ENCODE data around the gene GRWD1. TPM values are rescaled to one million over a fixed set of nuclear protein-coding genes. Genes with fewer than 3 reads are reported as not detected.

GRWD1 gene
- total RNA-seq, 4 donors from 2014 or later: 19.5 to 90.5 (median 31.5) TPM

DNA sequence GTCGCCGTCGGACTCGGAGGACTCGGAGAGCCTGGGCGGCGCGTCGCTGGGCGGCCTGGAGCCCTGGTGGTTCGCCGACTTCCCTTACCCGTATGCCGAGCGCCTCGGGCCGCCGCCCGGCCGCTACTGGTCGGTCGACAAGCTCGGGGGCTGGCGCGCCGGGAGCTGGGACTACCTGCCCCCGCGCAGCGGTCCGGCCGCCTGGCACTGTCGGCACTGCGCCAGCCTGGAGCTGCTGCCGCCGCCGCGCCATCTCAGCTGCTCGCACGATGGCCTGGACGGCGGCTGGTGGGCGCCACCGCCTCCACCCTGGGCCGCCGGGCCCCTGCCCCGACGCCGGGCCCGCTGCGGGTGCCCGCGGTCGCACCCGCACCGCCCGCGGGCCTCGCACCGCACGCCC, 2.5 kb upstream of the GRWD1 start:
- TF ChIP-seq, protein P1, sequence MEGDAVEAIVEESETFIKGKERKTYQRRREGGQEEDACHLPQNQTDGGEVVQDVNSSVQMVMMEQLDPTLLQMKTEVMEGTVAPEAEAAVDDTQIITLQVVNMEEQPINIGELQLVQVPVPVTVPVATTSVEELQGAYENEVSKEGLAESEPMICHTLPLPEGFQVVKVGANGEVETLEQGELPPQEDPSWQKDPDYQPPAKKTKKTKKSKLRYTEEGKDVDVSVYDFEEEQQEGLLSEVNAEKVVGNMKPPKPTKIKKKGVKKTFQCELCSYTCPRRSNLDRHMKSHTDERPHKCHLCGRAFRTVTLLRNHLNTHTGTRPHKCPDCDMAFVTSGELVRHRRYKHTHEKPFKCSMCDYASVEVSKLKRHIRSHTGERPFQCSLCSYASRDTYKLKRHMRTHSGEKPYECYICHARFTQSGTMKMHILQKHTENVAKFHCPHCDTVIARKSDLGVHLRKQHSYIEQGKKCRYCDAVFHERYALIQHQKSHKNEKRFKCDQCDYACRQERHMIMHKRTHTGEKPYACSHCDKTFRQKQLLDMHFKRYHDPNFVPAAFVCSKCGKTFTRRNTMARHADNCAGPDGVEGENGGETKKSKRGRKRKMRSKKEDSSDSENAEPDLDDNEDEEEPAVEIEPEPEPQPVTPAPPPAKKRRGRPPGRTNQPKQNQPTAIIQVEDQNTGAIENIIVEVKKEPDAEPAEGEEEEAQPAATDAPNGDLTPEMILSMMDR (IDR thresholded peaks at IDR 0.05): no peak
- ATAC-seq (ENCODE audit: low FRiP score) (no peak), DNase-seq (ENCODE audit: low spot score) (no peak)

DNA sequence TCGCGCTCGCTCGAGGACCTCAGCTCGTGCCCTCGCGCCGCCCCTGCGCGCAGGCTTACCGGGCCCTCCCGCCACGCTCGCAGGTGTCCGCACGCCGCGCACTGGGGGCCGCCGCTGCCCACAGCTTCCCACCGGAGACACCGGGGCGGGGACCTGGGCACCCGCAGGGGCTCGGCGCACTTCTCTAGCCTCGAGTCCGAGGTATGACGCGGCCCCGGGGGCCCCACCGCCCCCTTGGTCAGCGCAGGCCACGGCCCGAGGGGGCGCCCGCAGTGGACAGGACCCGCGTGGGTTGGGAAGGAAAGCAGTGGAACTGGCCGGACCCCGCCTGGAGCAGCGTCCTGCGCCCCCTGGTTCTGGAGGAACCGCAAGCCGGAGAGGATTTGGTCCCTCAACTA, 2.1 kb upstream of the GRWD1 start:
- TF ChIP-seq, protein P1 (IDR thresholded peaks at IDR 0.05): no peak
- no peak for ATAC-seq (ENCODE audit: low FRiP score)
- DNase-seq (ENCODE audit: low spot score): no peak

DNA sequence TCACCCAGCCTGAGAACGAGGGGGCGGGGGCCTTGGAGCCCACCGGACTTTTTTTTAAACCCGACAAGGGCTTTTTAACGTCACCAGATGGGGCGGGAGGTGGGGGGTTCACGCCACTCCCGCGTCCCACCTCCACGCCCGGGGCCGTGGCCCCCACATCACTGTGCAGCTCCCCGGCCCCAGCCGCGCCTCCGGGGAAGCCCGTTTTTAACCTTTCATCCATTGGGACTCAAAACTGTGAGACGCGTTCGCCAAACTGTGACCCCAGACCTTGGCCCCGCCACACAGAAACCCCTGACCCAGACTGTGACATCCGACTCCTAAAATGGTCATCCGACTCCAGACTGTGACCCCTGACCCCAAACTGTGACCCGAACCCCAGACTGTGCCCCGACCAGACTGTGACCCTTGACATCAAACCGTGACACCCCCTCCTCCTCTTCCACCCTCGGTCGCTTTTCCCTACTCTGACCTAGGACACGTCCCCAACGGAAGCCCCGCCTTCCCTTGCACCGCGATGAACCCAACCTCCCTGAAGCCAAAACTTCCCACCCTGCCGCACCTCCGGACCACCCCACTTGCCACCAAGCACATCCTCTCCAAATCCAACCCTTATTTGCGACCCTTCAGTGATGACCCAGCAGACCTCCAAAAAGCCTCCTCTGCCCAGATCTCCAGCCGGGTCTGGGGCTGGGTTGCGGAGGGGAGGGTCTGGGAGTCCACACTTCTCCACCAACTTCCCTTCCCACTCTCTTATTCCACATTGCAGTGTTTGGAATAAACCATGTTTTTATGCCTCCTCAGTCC, 1.5 kb upstream of the GRWD1 start:
- DNase-seq (ENCODE audit: low spot score) (no peak), ATAC-seq (ENCODE audit: low FRiP score) (no peak)
- TF ChIP-seq, protein P1 (IDR thresholded peaks at IDR 0.05): no peak

DNA sequence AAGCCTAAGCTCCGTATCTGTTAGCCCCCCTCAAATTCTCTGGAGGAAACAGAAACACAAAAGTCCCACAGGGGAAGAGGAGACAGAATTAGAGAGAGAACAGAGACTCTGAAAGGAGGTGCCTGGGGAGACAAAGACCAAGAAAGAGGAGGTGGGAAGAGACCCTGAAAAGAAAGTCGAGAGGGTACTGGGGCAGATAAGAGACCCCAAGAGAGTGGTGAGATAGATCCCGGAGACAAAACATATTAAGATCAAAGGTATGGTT, 915 bp upstream of the GRWD1 start:
- no peak for ATAC-seq (ENCODE audit: low FRiP score)
- no peak for DNase-seq (ENCODE audit: low spot score)
- TF ChIP-seq, protein P1 (IDR thresholded peaks at IDR 0.05): no peak

DNA sequence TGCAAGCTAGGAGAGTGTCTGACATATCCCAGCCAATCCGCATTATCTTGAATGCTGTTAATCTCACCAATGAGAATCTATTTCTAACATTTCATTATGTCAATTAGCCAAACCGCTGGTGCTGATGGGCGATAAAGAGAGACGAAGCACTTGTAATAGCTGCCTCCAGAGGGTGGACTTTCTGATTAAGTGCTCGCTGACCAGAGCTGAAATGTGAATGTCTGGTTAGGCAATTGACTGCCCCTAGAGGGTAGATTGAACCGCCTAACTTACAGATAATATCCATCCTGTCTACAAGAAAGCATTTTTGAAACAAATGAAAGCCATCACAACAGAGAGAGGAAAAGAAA, 552 bp upstream of the GRWD1 start:
- ATAC-seq (ENCODE audit: low FRiP score): peak; percentile 73
- DNase-seq (ENCODE audit: low spot score): no peak
- TF ChIP-seq, protein P1 (IDR thresholded peaks at IDR 0.05): no peak

DNA sequence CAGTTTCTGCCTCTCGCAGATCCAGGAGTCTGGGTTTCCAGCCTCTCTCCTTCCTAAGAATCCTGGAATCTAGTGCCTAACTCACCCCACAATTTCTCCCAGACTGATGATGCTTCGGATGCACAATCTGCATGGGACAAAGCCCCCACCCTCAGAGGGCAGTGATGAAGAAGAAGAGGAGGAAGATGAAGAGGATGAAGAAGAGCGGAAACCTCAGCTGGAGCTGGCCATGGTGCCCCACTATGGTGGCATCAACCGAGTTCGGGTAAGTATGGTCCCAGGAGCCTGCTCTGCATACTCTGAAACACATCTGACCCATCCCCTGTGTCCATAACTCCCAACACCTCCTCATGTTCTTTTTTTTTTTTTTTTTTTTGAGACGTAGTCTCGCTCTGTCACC, 796 bp downstream of the GRWD1 start:
- DNase-seq (ENCODE audit: low spot score): no peak
- ATAC-seq (ENCODE audit: low FRiP score): no peak
- TF ChIP-seq, protein P1 (IDR thresholded peaks at IDR 0.05): no peak

DNA sequence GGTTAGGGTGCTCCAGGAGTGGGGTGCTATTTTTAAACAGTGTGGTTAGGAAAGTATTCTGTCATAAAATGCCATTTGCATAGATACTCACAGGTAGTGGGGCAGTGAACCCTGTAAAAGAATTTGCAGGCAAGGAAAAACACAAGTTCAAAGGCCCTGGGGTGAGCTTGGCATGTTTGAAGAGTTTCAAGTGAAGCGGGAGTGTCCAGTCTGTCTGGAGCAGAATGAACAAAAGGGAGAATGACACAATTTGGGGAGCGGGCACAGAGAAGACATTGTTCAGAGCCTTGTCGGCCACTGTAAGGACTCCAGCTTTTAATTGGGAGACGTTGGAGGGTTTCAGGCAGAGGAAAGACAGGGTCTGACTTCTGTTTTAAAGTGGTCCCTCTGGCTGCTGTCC, 2.8 kb downstream of the GRWD1 start:
- TF ChIP-seq, protein P1 (IDR thresholded peaks at IDR 0.05): no peak
- DNase-seq (ENCODE audit: low spot score) (no peak), ATAC-seq (ENCODE audit: low FRiP score) (no peak)

Measured in omental fat pad (tissue), 4 donors.